ENCODE data around the gene FGF9.
A peak's percentile ranks its signal among the peaks of the same experiment; 100 is the strongest.

FGF9 gene

DNA sequence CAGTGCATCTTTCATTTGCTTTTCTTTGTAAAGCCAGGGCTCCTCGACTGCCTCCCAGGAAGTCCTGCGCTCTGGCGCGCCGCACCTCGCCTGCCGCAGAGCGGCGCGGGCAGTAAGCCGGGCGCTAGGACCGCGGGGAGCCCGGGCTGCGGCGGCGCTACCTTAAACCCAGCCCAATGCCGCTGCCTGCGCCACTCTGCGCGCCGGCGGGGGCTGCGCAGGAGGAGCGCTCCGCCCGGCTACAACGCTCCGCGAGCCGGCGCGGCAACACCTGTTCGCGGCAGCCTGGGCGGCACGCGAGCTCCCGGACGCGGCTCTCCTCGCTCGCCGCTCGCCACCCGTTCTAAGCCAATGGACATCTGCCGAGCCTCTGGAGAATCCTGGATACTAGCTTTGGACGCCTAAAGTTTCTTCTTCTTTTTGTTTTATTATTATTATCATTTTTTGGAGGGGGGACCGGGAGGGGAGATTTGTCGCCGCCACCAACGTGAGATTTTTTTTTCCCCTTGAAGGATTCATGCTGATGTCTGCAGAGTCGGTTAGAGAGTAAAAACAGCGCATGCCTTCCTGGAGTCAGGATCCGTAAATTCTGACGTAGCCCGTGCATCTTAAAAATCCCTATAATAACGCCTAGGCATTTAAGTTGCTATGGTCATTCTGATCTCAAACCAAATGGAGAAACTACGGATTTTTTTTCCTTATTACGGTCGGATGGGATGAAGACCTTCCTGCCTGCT is at the start of gene FGF9:
FGF9 (plus strand) TSS at position 191 of the 737 bp plus-strand sequence. CDS start 840 bp downstream, outside the sequence.
- no CpG with 5 or more reads among the region's 62 CpGs for WGBS (ENCODE audit: insufficient coverage, insufficient read length)
- no peak for DNase-seq (ENCODE audit: low read depth, low spot score)
- Histone ChIP-seq H3K9me3 (ENCODE audit: control insufficient read depth, insufficient read depth, low read length) (no peaks in the 10 kb centered on the region), H3K4me3 (ENCODE audit: low read length) (peak within 1 kb of the TSS; percentile 51; the same call in 1 of the 2 replicates), H3K27ac (ENCODE audit: low read length) (no peak within 1 kb of the TSS), H3K36me3 (ENCODE audit: control insufficient read depth, insufficient read depth, low read length) (no peaks in the 10 kb centered on the region), H3K27me3 (ENCODE audit: control insufficient read depth, insufficient read depth, low read length) (peaks cover 60% of the 10 kb centered on the region), H3K4me1 (ENCODE audit: control insufficient read depth, insufficient read depth, low read length) (peaks cover 1% of the 10 kb centered on the region; the same call in 1 of the 2 replicates)

- Histone ChIP-seq H3K27me3 (ENCODE audit: control insufficient read depth, insufficient read depth, low read length) (no peaks in the 10 kb centered on the region), H3K9me3 (ENCODE audit: control insufficient read depth, insufficient read depth, low read length) (no peaks in the 10 kb centered on the region), H3K4me1 (ENCODE audit: control insufficient read depth, insufficient read depth, low read length) (no peaks in the 10 kb centered on the region), H3K4me3 (ENCODE audit: low read length) (no peak overlapping the region), H3K27ac (ENCODE audit: low read length) (no peak overlapping the region), H3K36me3 (ENCODE audit: control insufficient read depth, insufficient read depth, low read length) (no peaks in the 10 kb centered on the region)
- no CpG with 5 or more reads among the region's 8 CpGs for WGBS (ENCODE audit: insufficient coverage, insufficient read length)
- no peak for DNase-seq (ENCODE audit: low read depth, low spot score)
Observed at GRCh38 chr13:21625366-21625765, 45.5 kb upstream of the FGF9 start.

GRCh38 chr13:21632196-21632595 is 38.7 kb upstream of the FGF9 start:
- Histone ChIP-seq H3K27ac (ENCODE audit: low read length) (no peak overlapping the region), H3K9me3 (ENCODE audit: control insufficient read depth, insufficient read depth, low read length) (no peaks in the 10 kb centered on the region)
- DNase-seq (ENCODE audit: low read depth, low spot score), result no peak

GRCh38 chr13:21636656-21637055 is 34.2 kb upstream of the FGF9 start:
- H3K4me1 ChIP-seq (ENCODE audit: control insufficient read depth, insufficient read depth, low read length), result no peaks in the 10 kb centered on the region
- no peaks in the 10 kb centered on the region for H3K27me3 ChIP-seq (ENCODE audit: control insufficient read depth, insufficient read depth, low read length)
- no peaks in the 10 kb centered on the region for H3K36me3 ChIP-seq (ENCODE audit: control insufficient read depth, insufficient read depth, low read length)
- H3K9me3 ChIP-seq (ENCODE audit: control insufficient read depth, insufficient read depth, low read length), result no peaks in the 10 kb centered on the region
- no peak for DNase-seq (ENCODE audit: low read depth, low spot score)
- H3K4me3 ChIP-seq (ENCODE audit: low read length), result no peak overlapping the region
- WGBS (ENCODE audit: insufficient coverage, insufficient read length), result no CpG with 5 or more reads among the region's 3 CpGs
- H3K27ac ChIP-seq (ENCODE audit: low read length), result no peak overlapping the region

More at GRCh38 chr13:21632196-21632595, 38.7 kb upstream of the FGF9 start:
- Histone ChIP-seq H3K27me3 (ENCODE audit: control insufficient read depth, insufficient read depth, low read length) (no peaks in the 10 kb centered on the region), H3K4me1 (ENCODE audit: control insufficient read depth, insufficient read depth, low read length) (no peaks in the 10 kb centered on the region), H3K36me3 (ENCODE audit: control insufficient read depth, insufficient read depth, low read length) (no peaks in the 10 kb centered on the region), H3K4me3 (ENCODE audit: low read length) (no peak overlapping the region)

GRCh38 chr13:21637296-21637695 is 33.6 kb upstream of the FGF9 start:
- DNase-seq (ENCODE audit: low read depth, low spot score), result no peak
- Histone ChIP-seq H3K36me3 (ENCODE audit: control insufficient read depth, insufficient read depth, low read length) (no peaks in the 10 kb centered on the region), H3K4me3 (ENCODE audit: low read length) (no peak overlapping the region), H3K27ac (ENCODE audit: low read length) (no peak overlapping the region), H3K9me3 (ENCODE audit: control insufficient read depth, insufficient read depth, low read length) (no peaks in the 10 kb centered on the region), H3K4me1 (ENCODE audit: control insufficient read depth, insufficient read depth, low read length) (no peaks in the 10 kb centered on the region), H3K27me3 (ENCODE audit: control insufficient read depth, insufficient read depth, low read length) (no peaks in the 10 kb centered on the region)
- no CpG with 5 or more reads among the region's 13 CpGs for WGBS (ENCODE audit: insufficient coverage, insufficient read length)

DNA sequence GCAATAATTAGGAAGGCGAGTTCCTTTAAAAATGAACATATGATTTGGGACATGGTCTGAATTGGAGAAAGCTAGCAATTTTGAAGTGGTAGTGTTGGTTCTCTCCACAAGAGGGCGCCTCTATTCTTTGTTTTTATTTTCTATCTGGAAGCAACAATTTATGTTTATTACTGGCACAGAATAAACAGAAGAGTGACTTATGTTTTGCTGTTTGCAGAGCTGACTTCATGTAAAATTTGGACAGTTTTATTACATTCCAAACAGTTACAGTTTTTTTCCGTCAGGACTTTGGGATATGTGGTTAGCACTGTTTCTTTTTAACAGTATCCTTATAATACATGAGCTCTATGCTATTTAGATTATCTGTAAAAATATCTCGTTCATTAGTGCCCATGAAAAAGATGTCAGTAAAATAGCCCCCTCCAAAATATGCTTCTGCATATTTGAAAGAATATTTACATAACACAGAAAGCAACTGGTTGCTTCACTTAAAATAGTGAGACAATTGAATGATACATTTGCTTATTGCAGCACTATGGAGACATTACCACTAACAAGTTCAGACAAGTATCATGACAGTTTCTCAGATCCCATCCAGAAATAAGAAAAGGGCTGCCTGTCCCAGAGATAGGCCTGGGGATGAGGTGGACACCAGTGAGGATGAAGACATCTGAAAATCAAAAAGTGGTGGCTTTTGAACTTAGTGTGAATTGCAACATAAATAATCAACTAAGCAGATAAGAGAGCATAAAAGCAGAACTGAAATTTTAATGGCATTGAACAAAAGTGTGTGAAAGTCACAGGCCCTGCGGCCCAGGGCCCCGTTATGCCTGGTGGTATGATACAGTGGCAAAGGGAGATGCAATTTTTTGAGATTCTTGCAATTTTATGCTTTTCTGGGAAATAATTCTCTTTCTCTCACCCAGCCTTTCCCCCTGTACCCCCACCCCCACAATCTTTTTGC is 32.3 kb upstream of the FGF9 start:
- WGBS (ENCODE audit: insufficient coverage, insufficient read length), result no CpG with 5 or more reads among the region's 6 CpGs
- no peak for DNase-seq (ENCODE audit: low read depth, low spot score)
- H3K4me1 ChIP-seq (ENCODE audit: control insufficient read depth, insufficient read depth, low read length), result no peaks in the 10 kb centered on the region
- H3K27ac ChIP-seq (ENCODE audit: low read length), result no peak overlapping the region
- H3K9me3 ChIP-seq (ENCODE audit: control insufficient read depth, insufficient read depth, low read length), result no peaks in the 10 kb centered on the region
- no peaks in the 10 kb centered on the region for H3K27me3 ChIP-seq (ENCODE audit: control insufficient read depth, insufficient read depth, low read length)
- H3K36me3 ChIP-seq (ENCODE audit: control insufficient read depth, insufficient read depth, low read length), result no peaks in the 10 kb centered on the region
- no peak overlapping the region for H3K4me3 ChIP-seq (ENCODE audit: low read length)

GRCh38 chr13:21639561-21639960 is 31.3 kb upstream of the FGF9 start:
- no peaks in the 10 kb centered on the region for H3K4me1 ChIP-seq (ENCODE audit: control insufficient read depth, insufficient read depth, low read length)
- H3K27ac ChIP-seq (ENCODE audit: low read length), result no peak overlapping the region
- H3K9me3 ChIP-seq (ENCODE audit: control insufficient read depth, insufficient read depth, low read length), result no peaks in the 10 kb centered on the region
- H3K4me3 ChIP-seq (ENCODE audit: low read length), result no peak overlapping the region
- WGBS (ENCODE audit: insufficient coverage, insufficient read length), result no CpG with 5 or more reads among the region's 5 CpGs
- H3K27me3 ChIP-seq (ENCODE audit: control insufficient read depth, insufficient read depth, low read length), result no peaks in the 10 kb centered on the region
- no peak for DNase-seq (ENCODE audit: low read depth, low spot score)
- H3K36me3 ChIP-seq (ENCODE audit: control insufficient read depth, insufficient read depth, low read length), result no peaks in the 10 kb centered on the region

DNA sequence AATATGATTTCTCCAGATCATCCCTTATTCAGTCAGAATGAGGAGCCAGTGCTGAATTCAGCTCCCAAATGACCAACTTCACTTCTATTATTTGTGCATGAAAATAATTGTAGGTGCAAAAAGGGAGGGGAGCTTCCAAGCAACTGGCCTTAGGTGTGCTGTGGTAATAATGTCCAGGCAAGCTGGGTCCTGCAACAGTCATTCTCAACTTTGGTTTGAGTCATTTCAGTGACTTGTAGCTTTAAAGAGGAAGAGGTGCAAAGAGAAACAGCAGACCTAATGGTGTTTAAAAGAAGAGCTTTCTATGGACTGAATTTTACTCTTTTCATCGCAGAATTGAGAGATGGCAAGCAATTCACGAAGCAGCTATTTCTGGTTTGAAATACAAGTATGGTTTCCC is 29.2 kb upstream of the FGF9 start:
- Histone ChIP-seq H3K27me3 (ENCODE audit: control insufficient read depth, insufficient read depth, low read length) (no peaks in the 10 kb centered on the region), H3K36me3 (ENCODE audit: control insufficient read depth, insufficient read depth, low read length) (no peaks in the 10 kb centered on the region), H3K27ac (ENCODE audit: low read length) (no peak overlapping the region), H3K9me3 (ENCODE audit: control insufficient read depth, insufficient read depth, low read length) (no peaks in the 10 kb centered on the region), H3K4me1 (ENCODE audit: control insufficient read depth, insufficient read depth, low read length) (no peaks in the 10 kb centered on the region), H3K4me3 (ENCODE audit: low read length) (no peak overlapping the region)
- no peak for DNase-seq (ENCODE audit: low read depth, low spot score)
- WGBS (ENCODE audit: insufficient coverage, insufficient read length), result no CpG with 5 or more reads among the region's 2 CpGs

DNA sequence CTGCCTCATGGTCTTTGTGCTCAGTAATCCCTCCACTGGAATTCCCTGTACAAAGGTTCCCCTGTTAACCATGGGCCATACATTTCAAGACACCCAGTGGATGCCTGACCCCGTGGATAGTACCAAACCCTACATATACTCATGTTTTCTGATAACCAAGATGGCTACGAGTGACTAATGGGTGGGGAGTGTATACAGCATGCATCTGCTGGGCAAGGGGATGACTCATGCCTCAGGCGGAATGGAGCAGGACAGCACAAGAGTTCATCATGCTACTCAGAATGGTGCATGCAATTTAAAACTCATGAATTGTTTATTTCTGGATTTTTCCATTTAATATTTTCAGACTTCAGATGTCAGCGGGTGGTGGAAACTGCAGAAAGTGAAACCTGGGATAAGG is 13.3 kb upstream of the FGF9 start:
- no peaks in the 10 kb centered on the region for H3K27me3 ChIP-seq (ENCODE audit: control insufficient read depth, insufficient read depth, low read length)
- no peak for DNase-seq (ENCODE audit: low read depth, low spot score)
- no CpG with 5 or more reads among the region's 4 CpGs for WGBS (ENCODE audit: insufficient coverage, insufficient read length)
- no peak overlapping the region for H3K27ac ChIP-seq (ENCODE audit: low read length)
- no peaks in the 10 kb centered on the region for H3K9me3 ChIP-seq (ENCODE audit: control insufficient read depth, insufficient read depth, low read length)
- H3K4me1 ChIP-seq (ENCODE audit: control insufficient read depth, insufficient read depth, low read length), result no peaks in the 10 kb centered on the region
- no peaks in the 10 kb centered on the region for H3K36me3 ChIP-seq (ENCODE audit: control insufficient read depth, insufficient read depth, low read length)
- no peak overlapping the region for H3K4me3 ChIP-seq (ENCODE audit: low read length)

DNA sequence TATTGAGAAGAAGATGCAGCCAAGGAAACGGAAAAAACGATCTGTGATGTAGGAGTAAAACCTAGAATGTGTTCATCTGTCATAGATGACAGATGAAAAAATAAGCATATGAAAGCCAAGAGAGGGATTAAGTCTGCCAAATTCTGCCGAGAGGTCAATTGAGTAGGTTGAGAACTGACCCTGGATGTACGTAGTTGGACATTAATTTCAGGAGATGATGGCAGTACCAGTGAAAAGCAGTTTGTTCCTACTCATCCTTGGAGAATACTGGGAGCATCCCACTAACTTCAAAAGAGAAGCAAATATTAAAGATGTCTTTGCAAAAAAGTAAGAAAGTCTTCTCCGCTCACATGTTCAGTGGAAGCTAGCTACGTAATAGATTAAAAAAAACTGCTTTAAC is 11.8 kb upstream of the FGF9 start:
- Histone ChIP-seq H3K27ac (ENCODE audit: low read length) (no peak overlapping the region), H3K4me1 (ENCODE audit: control insufficient read depth, insufficient read depth, low read length) (no peaks in the 10 kb centered on the region), H3K4me3 (ENCODE audit: low read length) (no peak overlapping the region), H3K36me3 (ENCODE audit: control insufficient read depth, insufficient read depth, low read length) (no peaks in the 10 kb centered on the region), H3K27me3 (ENCODE audit: control insufficient read depth, insufficient read depth, low read length) (no peaks in the 10 kb centered on the region), H3K9me3 (ENCODE audit: control insufficient read depth, insufficient read depth, low read length) (no peaks in the 10 kb centered on the region)
- no peak for DNase-seq (ENCODE audit: low read depth, low spot score)
- WGBS (ENCODE audit: insufficient coverage, insufficient read length), result no CpG with 5 or more reads among the region's 6 CpGs

All from iPS DF 6.9 (cell line).